Measurements from ENCODE around the gene AK6.

DNA sequence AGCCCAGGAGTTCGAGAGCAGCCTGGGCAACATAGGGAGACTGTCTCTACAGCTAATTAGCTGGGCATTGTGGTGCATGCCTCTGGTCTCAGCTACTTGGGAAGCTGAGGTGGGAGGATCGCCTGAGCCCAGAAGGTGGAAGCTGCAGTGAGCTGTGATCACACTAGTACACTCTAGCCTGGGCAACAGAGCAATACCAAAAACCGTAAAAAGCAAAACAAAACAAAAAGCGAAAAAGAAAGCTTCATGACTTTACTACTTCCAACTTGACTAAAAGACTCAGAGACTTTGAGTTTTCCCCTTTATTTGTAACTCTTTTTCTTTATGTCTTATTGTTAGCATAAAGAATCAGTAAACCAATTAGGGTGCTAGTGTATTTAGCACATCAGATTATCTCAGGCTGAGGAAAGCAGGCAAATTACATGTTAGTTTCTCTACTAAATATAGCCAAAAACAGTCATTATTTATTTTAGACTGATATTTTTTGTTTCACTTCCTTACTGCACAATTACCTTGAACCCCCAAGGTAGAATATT lies 5.7 kb upstream of the AK6 start:
- TF ChIP-seq TAF1 (IDR thresholded peaks at IDR 0.05; ENCODE audit: borderline replicate concordance, insufficient read depth, low read length) = no peak
- no peak for TF ChIP-seq POLR2AphosphoS5 (IDR thresholded peaks at IDR 0.05; ENCODE audit: low read depth, low read length)
- TF ChIP-seq REST (IDR thresholded peaks at IDR 0.05; ENCODE audit: insufficient read depth in 1 of 2, low read depth in 2 of 2, low read length in 2 of 2) = no peak
- no peak for TF ChIP-seq SIN3A (IDR thresholded peaks at IDR 0.05; ENCODE audit: borderline replicate concordance, insufficient read depth, low read length)
- no peak for TF ChIP-seq FOXP2 (optimal IDR thresholded peaks at IDR 0.05; ENCODE audit: borderline replicate concordance, extremely low read depth, extremely low read length, insufficient read depth)

All from PFSK-1 (cell line).